ENCODE measurements around the gene OR13C3. TPM values are rescaled to one million over a fixed set of nuclear protein-coding genes. Genes with fewer than 3 reads are reported as not detected.

The OR13C3 gene
- total RNA-seq = not detected in 2 replicates

DNA sequence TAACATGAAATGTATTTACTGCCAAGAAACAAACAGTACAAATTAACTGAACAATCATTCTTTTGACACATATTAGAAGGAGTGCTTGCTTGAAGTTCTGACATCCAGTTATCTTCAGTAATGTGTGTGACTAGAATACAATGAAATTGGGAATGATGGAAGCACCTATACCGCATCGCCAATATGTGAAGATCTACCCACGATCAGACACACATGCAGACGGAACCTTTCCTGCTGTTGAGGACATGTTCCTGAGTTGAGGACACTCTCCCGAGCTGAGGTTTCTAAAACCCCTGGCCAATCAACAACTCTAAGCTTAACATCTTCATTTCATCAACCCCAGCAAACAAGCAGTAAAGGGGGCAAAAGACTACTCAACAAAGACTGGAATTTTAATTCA, at the start of gene OR13C3:
Gene OR13C3, minus strand, starts transcription at position 101 of the 400 bp plus-strand sequence. CDS start 133 bp downstream, outside the sequence.

DNA sequence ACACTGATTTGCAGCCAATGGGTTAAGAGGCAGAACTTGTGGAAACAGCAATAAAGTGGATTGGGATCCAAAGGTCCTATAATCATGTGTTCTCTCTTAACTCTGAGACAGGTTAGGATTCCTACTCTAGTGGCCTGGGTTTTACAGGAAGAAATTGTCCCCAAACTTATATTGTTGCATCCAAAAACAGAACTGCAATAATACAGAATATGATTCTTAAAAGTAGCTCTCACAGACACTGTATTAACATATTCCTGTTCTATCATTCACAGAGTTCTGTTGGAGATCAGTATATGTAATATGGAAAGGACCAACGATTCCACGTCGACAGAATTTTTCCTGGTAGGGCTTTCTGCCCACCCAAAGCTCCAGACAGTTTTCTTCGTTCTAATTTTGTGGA, 32.2 kb upstream of the OR13C3 start, which contains the start of gene OR13C8:
Gene OR13C8, plus strand, starts transcription at position 301 of the 400 bp plus-strand sequence. Its CDS starts 0 bp downstream, at position 301.

DNA sequence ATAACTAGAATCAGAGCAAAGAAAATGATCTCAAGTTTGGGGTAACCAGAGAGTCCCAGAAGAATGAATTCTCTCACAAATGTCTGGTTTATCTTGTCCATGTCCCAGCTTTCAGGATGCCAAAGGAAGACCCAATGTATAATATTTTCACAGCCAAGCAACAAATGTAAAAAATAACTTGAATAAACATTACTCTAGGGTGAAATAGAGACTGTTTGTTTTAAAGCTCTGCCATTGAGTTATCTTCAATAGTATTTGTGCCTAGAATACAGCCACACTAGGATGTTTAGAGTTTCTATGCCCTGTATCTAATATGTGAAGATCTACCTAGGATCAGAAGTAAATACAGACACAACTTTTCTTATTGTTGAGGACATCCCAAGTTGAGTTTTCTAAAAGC, 9.5 kb downstream of the OR13C3 start, which contains the start of gene OR13C4:
Gene OR13C4, minus strand, starts transcription at position 101 of the 400 bp plus-strand sequence. Its CDS starts 0 bp downstream, at position 101.

DNA sequence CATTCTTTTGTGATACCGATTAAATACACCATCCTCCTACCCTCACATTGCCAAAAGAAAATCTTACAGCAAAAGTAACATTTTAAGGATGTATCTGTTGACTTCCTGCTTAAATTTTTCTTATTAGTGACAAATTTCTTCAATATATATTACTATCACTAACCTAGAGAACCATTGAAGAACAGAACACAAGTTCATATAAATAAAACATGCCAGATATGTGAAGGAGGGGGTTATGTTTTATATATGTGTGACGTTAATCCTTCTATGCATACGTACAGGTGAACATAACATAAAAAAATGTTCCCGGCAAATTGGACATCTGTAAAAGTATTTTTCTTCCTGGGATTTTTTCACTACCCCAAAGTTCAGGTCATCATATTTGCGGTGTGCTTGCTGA, 32.7 kb downstream of the OR13C3 start, which contains the start of gene OR13F1:
Gene OR13F1, plus strand, starts transcription at position 301 of the 400 bp plus-strand sequence. Its CDS starts 0 bp downstream, at position 301.

Other genes with a start within 250 kb of the OR13C3 start
- gene OR13F1, start 32.6 kb downstream of the OR13C3 start, total RNA-seq = not detected in 2 replicates
- gene OR13C4, start 9.6 kb downstream of the OR13C3 start, total RNA-seq = not detected in 2 replicates
- gene OR13C8, start 32.3 kb upstream of the OR13C3 start, total RNA-seq = not detected in 2 replicates
- gene OR13C5, start 62.6 kb upstream of the OR13C3 start, total RNA-seq = not detected in 2 replicates
- gene OR13C2, start 68.8 kb upstream of the OR13C3 start, total RNA-seq = not detected in 2 replicates
- gene OR13C9, start 81.3 kb upstream of the OR13C3 start, total RNA-seq = not detected in 2 replicates
- not detected in 2 replicates for gene OR13D1, start 157.7 kb upstream of the OR13C3 start, total RNA-seq
- gene NIPSNAP3A, start 210.8 kb upstream of the OR13C3 start, total RNA-seq = 20.8 and 21.7 TPM in 2 replicates
- 0.17 and 1.2 TPM in 2 replicates for gene NIPSNAP3B, start 227.3 kb upstream of the OR13C3 start, total RNA-seq

Data from bronchus fibroblast of lung (primary cell).